IPS-18c (cell line): ENCODE data around the gene RUNX2.

Source experiments
- H3K4me3 ChIP-seq: 2 replicates; pipeline ENCODE4 v1.7.0; 2013; ENCODE audit warnings: low read depth, mild to moderate bottlenecking, low read length, moderate library complexity; ENCODE audit not compliant: insufficient read depth
- H3K9me3 ChIP-seq: one replicate; pipeline ENCODE4 v1.6.1; 2013; ENCODE audit warnings: mild to moderate bottlenecking, low read length, moderate library complexity; ENCODE audit not compliant: control insufficient read depth, insufficient read depth

The RUNX2 gene

DNA sequence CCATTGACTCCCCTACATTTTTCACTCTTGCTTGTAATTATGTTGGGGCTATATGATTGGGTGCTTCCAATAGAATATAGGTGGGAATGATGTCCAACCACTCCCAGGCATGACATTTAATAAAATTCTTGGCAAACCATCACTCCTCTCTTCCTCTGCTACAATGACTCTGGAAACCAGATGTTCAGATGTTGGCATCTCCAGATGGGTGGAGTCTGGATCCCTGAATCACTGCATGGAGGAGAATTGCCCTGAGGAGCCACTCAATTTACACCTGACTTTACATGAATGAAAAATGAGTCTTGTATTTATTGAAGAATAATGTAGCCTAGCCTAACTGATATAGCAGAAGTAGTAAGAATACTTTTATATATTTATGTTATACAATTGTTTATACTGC, 356.3 kb downstream of the RUNX2 start:
- Histone ChIP-seq H3K9me3 (no peaks in the 10 kb centered on the region), H3K4me3 (no peak overlapping the region)

DNA sequence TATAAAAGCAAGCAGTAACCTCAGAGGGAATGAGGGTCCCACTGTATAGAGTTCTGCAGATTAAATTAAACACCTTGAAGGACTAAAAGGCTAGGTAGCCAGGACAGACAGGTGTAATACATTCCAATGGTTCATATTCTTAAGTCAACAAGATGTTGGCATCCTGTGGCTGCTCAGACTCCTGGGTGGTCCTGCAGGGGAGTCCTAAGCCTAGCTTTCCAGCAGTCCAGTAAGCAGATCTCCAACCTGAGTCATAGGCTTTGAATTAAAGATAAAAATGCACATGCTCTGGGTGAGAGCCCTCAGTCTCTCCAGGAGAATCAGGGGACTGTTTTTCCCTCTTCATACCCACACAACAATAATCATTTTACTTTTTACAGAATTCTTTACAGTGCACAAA, 356.9 kb downstream of the RUNX2 start:
- no peaks in the 10 kb centered on the region for H3K9me3 ChIP-seq
- H3K4me3 ChIP-seq, result no peak overlapping the region

DNA sequence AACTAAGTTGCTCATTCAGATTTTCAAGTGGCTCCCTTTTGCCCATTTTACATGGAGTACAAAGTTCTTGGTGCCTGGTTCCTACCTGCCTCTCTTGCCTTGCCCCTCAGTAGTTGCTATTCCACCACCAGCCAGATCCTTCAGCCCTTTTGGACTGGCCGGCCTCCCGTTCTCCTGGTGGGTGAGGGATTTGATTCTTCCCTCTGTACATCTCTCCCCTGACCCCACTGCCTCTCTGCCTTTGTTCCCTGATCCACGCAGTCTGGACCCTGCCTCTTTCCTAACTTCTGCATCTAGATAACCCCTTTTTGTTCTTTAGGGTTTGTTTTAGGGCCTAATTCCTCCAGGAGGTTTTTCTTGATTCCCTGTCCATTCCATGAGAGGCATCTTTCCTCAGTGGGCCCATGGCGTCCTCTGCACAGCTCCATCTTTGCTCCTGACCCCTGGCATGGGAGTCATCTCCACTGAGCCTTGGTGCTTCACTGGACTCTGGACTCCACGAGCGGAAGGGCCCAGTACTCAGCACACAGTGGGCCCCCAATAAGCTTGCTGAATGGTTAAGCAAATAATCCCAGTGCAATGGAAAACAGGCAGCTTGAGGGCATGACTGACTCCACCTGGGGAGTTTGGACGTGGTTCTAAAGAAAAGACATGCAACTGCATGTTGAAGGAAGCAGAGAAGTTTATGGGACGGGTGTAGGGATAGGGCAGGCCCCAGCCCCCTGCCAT, 358.9 kb downstream of the RUNX2 start:
- H3K4me3 ChIP-seq, result no peak overlapping the region

DNA sequence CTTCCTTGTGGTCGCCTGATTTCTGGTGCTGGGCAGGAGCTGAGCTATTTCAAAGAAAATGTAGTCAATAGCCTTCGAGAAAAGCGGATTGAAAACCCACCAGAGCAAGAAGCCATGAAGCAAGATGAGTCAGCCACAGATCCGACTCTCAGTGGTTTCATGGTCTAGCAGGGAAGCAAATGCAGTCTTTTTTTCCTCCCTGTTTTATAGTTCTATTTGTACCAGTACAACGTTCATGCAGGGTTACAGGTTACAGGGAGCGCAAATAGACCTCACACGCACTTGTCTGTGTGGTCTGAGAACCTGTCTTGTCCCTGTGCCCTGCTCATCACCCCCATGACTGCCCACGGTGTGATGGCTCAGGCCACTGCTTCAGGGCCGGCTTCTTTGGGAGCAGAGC, 359.4 kb downstream of the RUNX2 start:
- no peak overlapping the region for H3K4me3 ChIP-seq

More for the DNA sequence above, 358.9 kb downstream of the RUNX2 start:
- H3K9me3 ChIP-seq, result no peaks in the 10 kb centered on the region

DNA sequence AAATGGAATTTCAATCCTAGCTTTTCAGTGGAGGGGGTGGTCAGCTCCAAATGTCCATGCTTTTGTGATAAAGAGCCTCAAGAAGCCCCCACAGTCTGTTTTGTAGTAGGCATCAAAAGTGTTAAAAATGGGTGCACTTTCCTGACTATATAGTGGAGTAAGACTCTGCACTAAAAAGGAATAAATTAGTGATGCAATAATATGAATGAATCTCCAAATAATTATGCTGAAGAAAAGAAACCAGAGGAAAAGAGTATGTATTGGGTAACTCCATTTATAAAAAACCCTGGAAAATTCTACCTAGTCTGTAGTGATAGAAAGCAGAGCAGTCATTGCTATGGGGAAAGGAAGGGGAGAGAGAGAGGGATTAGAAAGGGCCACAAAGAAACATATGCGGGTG, 360.1 kb downstream of the RUNX2 start:
- no peak overlapping the region for H3K4me3 ChIP-seq
- H3K9me3 ChIP-seq, result no peaks in the 10 kb centered on the region

More for the DNA sequence above, 359.4 kb downstream of the RUNX2 start:
- no peaks in the 10 kb centered on the region for H3K9me3 ChIP-seq

DNA sequence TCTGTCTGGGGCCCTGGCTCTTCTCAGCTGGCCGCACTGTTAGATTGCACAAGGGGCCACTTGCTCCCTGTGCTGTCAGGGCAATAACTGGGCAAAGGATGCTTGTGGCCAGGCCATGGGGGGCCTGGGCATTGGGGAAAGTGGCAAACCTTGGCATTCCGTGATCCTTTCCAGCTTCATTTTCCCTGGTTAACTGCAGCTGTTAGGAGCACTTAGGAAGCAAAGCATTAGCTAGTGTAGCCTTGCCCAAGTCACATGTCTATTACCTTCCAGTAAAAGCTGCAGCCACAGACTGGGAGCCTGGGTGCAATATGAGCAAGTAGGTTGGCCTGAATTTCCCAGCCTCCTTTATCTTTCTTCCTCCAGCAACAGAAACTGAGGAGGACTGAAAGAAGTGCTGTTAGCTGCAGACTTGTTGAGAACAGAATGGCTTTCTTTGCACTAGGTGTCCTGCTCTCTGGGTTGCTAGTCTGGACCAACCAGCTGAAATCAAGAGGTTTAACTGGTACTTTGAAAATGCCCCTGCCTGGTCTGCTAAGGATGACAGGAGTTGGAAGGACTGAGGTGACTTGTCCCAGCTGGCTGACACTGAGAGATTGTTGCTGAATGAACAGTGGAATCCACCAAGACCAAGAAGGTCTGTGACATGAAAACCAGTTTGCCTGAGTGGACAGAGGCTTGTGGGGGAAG, 361.9 kb downstream of the RUNX2 start:
- Histone ChIP-seq H3K9me3 (no peaks in the 10 kb centered on the region), H3K4me3 (no peak overlapping the region)

DNA sequence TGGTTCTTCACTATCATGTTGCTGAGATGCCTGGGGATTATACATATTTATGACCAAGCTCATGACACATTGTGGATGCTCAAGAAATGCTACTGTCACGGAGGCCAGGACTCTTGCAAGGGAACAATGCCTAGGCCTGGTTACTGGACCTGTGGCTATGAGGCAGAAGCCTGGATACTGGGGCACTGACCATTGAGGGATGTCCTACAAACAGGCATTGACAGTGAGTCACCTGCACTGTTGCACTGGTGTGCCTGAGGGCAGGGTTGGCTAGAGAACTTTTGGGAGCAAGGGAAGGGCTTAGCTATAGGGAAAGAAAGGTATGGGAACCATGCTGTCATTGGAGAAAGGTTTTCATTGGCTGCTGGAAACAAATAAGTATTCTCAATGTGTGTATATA, 362.7 kb downstream of the RUNX2 start:
- H3K9me3 ChIP-seq, result no peaks in the 10 kb centered on the region

DNA sequence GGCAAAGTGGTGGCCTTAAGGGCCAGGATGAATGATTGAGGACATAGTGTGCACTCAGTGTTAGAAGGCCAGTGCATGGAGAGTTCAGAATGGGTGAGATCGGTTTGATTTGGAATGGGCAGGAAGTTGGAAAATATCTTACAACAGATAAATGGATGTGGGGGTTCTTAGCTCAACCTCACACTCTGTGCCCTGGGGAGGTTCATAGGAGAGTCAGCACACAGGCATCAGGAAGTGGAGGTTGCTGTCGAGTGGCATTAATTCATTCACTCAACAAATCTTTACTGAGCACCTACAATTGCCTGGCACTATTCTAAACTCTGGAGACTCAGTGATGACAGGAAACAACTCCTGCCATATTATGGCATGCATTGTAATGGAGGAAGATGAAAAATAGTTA, 363.3 kb downstream of the RUNX2 start:
- no peaks in the 10 kb centered on the region for H3K9me3 ChIP-seq
- H3K4me3 ChIP-seq, result no peak overlapping the region

More for the DNA sequence above, 362.7 kb downstream of the RUNX2 start:
- H3K4me3 ChIP-seq, result no peak overlapping the region

DNA sequence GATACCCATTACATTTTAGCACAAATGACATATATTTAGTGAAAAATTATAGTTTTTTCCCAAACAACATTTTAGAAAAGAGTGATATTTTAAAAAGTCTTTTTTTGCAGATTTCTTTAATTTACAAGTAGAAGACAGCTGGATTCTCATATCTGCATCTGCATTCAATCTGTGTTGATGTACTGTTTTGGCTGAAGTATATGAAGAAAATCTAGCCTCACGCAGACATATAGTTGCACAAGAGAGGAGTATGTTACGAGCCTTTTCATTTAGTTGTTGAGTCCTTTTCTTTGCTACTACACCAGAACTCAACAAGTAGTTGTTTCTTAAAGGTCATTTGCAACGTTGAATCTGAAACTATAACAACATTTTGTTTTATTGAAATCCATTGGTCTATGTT, 363.9 kb downstream of the RUNX2 start:
- Histone ChIP-seq H3K4me3 (no peak overlapping the region), H3K9me3 (no peaks in the 10 kb centered on the region)

DNA sequence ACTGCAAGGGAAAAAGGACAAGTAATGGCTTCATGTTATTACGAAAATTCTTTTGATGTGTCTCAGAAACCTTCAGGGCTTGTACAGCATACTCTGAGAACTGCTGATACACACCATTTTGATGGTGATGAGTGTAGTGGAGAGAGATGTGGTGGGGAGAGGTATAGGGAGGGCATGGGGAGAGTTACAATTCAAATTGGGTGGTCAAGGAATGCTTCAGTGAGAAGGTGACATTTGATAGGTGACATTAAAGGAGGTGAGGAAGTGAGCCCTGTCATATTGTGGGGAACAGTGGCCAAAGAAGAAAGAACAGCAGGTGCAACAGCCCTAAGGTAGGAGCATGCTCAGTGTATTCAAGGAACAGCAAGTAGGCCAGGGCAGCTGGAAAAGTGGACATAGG, 368.6 kb downstream of the RUNX2 start:
- no peak overlapping the region for H3K4me3 ChIP-seq
- H3K9me3 ChIP-seq, result no peaks in the 10 kb centered on the region

DNA sequence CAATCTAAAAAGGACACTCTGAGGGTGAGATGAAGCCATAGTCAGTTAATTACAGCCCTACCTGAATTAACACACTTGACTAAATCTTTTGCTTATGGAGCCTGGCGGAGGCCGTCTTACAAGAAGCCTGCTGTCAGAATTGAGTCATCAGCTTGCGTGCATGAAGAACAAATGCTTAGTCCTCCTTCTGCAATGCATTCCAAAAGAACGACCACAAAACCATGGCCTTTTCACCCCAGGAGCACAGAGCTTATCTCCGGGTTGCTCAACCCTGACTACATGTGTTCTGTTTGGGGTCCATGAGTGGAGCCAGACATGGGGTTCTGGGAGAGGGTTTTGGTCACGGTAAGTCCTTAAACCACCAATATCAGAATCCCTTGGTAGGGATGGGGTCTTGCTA, 369.5 kb downstream of the RUNX2 start:
- no peaks in the 10 kb centered on the region for H3K9me3 ChIP-seq
- H3K4me3 ChIP-seq, result no peak overlapping the region

DNA sequence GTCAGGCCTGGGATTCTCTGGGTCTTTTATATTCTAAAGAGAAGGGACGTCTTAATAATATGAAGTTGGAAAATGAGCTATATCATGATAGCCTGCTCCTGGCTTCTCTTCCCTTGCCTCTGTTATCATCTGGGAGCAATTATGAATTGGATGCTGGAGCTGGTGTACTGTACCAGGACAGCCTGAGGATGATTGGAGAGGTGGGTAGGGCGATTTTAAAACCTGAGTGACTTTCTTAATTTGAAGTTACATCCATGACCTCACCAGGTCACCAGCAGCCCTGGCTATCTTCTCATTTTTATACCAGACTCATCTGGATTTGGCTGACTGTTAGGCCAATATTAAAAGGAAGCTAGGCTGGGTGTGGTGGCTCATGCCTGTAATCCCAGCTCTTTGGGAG, 369.9 kb downstream of the RUNX2 start:
- H3K4me3 ChIP-seq, result no peak overlapping the region
- H3K9me3 ChIP-seq, result no peaks in the 10 kb centered on the region

DNA sequence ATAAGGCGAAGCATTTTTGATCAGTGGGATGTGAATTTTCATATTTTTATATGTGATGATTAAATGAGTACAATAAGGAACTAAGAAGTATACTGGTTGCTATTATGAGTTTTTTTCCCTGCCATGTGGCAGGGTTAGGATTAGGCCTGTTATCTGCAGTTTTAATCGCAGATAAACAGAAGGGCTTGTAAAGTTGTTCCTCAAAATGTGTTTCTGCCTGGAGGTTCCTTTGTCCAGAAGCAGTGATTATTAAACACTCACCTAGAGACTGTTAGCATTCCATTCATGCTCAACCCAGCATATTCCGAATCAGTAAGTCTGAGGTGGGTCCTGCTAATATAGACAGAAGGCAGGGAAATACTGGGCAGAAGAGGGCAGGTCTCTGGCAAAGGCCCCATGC, 371.5 kb downstream of the RUNX2 start:
- Histone ChIP-seq H3K4me3 (no peak overlapping the region), H3K9me3 (no peaks in the 10 kb centered on the region)

DNA sequence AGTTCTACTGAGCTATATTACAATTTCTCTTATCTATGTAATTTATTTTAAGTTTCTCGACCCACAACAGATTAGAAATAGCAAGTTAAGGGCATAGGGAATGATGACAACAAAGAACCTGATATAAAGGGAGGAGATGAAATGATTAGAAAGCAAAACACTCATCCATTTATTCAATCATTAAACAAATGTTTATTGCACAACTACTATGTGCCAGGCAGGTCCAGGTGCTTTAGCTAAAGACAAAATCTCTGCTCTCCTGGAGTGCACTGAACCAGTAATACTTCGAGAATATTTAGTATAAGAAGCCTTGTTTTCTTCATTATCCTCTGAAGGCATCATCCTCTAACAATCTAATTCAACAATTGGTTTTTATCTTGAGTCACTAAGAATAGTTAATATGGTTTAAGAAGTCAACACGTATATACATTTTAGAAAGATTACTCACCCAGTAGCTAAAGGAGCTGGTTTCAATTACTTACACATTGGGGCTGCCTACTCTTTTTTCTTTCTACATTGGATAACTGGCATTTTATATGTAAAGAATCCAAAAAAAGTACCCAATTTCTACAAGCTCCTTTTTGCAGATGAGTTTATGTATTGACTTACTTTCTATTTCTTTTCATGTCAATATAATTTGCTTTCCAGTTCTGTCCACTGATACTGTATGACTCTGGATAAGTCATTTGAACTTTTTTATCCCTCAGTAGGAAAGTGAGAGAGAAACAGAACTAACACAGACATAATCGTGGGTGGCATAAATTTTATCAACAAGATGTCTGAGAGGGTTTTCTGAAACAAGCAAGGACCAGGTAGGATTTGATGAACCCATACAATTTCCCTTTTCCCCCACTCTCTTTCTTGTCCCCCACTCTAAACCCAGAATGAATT, 375.0 kb downstream of the RUNX2 start:
- no peak overlapping the region for H3K4me3 ChIP-seq

DNA sequence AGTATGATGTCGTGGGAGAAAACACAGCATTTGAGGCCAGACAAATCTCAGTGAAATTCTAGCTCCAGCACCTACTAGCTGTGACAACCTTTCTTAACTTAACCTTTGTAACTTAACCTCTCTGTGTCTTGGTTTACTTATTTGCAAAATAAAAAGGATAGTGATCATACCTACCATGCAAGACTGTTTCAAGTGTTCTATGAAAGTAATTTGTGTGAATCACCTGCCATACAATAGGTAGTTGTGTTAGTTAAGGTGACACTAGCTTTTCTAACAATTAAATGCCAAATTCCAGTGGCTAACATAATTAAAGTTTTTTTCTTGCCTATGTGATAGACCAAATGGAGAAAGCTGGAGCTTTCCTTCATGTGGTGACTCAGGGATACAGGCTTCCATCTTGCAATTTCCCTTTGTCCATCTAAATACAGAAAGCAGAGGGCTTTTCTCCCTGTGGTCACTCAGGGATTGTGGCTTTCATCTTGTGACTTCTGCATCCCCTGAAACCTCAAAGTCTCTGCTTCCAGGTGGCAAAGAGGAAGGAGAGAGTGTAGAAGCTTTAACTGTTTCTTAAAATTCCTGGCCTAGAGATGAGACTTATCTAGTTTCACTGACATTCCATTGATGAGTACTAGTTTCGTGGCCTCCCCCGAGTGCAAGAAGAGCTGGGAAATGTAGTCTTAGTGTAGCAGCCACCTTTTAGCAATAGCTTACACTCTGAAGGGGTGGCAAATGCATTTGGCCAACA, 376.1 kb downstream of the RUNX2 start:
- Histone ChIP-seq H3K9me3 (no peaks in the 10 kb centered on the region), H3K4me3 (no peak overlapping the region)

More for the DNA sequence above, 375.0 kb downstream of the RUNX2 start:
- H3K9me3 ChIP-seq, result no peaks in the 10 kb centered on the region

DNA sequence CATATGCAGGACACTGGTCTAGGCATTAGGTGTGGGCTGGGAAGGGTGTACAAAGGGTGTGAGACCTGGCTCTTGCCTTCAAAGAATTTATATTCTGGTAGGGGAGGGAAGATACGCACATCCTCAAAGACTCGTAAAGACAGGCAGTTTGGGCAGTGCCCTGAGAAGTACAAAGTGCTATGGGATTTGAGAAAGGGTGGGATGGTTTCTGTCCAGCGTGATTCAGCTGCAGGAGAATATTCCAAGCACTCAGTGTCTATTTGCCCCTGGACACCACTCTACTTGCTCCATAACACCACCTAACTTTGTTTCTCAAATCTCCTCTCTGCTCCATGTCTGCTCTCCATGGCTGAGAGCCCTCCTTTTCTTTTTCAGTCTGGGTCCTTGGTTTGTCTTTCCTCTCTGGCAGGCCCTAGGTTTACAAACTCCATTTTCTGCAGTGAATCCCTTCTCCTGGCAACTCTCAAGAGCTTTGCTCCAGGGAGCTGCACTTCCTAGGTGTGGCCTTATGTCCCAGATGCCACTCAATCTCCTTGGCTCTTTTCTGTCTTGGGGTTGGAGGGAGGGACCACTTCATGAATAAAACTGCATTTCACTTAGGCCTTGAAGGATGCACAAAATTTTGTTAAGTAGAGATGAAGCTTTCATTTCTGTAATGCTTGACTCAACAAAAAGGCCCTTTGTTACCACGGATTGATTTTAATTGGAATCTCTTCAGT, 377.2 kb downstream of the RUNX2 start:
- no peaks in the 10 kb centered on the region for H3K9me3 ChIP-seq
- no peak overlapping the region for H3K4me3 ChIP-seq

DNA sequence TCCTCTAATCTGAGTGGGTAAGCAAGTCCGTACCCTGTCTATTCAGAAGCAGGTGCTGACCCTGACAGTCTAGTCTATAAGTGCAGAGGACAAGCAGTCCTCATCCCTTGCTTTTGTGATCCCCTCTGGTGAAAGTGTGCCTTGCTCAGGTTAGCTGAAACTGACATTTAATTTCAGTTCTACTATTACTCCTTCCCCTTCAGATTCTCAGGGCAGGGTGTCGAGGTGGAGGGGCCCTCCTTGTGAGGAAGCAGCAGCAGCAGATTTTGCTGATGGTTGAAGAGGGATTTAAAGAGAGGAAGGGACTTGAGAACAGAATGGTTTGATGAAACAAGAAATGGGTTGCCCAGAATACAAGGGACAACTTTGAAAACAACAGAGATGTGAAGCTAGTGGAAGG, 378.2 kb downstream of the RUNX2 start:
- Histone ChIP-seq H3K9me3 (no peaks in the 10 kb centered on the region), H3K4me3 (no peak overlapping the region)
